Common myeloid progenitor, CD34-positive (primary cell): Measurements from ENCODE around the gene WBP4.

Experiments
- CTCF ChIA-PET: fragments of 350-600 bp; sonication (Branson Sonifier 250); formaldehyde crosslinking; loops from one replicate; lab custom pipeline; 2021; ENCODE audit warnings: antibody characterized with exemption; lab: Charles Lee
- POLR2A ChIA-PET: fragments of 350-600 bp; sonication (Branson Sonifier 250); formaldehyde crosslinking; loops from one replicate; lab custom pipeline; 2021; ENCODE audit warnings: antibody characterized with exemption; lab: Charles Lee
- DNase-seq, 3 donors: peaks; one replicate each; pipeline versions ENCODE4 v3.0.0 to v3.0.0-alpha.2; 2013
- H3K27ac ChIP-seq, 2 experiments: 1 replicate in 1 of 2; 2 replicates in 1 of 2; pipeline ENCODE4 v1.7.0; 2013; ENCODE audit warnings: inconsistent platforms in 2 of 2, low read length in 2 of 2, mild to moderate bottlenecking in 2 of 2, low read depth in 1 of 2, moderate library complexity in 1 of 2; ENCODE audit not compliant: severe bottlenecking in 2 of 2, insufficient read depth in 1 of 2, poor library complexity in 1 of 2
- H3K27me3 ChIP-seq, 5 experiments: replicated peaks in 2 of 5; 1 replicate in 3 of 5; 2 replicates in 2 of 5; pipeline versions ENCODE4 v1.6.1 to v1.7.0; 2013; ENCODE audit warnings: low read length in 4 of 5, mild to moderate bottlenecking in 2 of 5, moderate library complexity in 2 of 5, inconsistent platforms in 1 of 5; ENCODE audit not compliant: insufficient read depth in 5 of 5, control insufficient read depth in 4 of 5
- H3K36me3 ChIP-seq, 4 experiments: 1 replicate in 2 of 4; 2 replicates in 2 of 4; pipeline versions ENCODE4 v1.6.1 to v1.7.0; 2013; ENCODE audit warnings: low read length in 3 of 4, control low read depth in 1 of 4, mild to moderate bottlenecking in 1 of 4; ENCODE audit not compliant: control insufficient read depth in 4 of 4, insufficient read depth in 4 of 4
- H3K4me1 ChIP-seq, 4 experiments: 1 replicate in 3 of 4; 2 replicates in 1 of 4; pipeline versions ENCODE4 v1.6.1 to v1.7.1; 2013; ENCODE audit warnings: low read length in 3 of 4, mild to moderate bottlenecking in 3 of 4, control low read depth in 1 of 4, inconsistent platforms in 1 of 4, moderate library complexity in 1 of 4; ENCODE audit not compliant: control insufficient read depth in 4 of 4, insufficient read depth in 4 of 4; ENCODE audit errors: control extremely low read depth in 1 of 4
- H3K4me3 ChIP-seq, 7 experiments: 1 replicate in 4 of 7; 2 replicates in 3 of 7; pipeline versions ENCODE4 v1.5.1 to v1.7.0; 2013; ENCODE audit warnings: mild to moderate bottlenecking in 7 of 7, low read length in 6 of 7, moderate library complexity in 6 of 7, inconsistent platforms in 2 of 7, low read depth in 2 of 7, control low read depth in 1 of 7; ENCODE audit not compliant: insufficient read depth in 4 of 7, control insufficient read depth in 1 of 7; ENCODE audit errors: extremely low read depth in 1 of 7
- H3K9me3 ChIP-seq, 5 experiments: 1 replicate in 4 of 5; 2 replicates in 1 of 5; pipeline versions ENCODE4 v1.6.1 to v1.7.1; 2013; ENCODE audit warnings: low read length in 4 of 5, mild to moderate bottlenecking in 2 of 5, inconsistent platforms in 1 of 5, low read depth in 1 of 5, moderate library complexity in 1 of 5; ENCODE audit not compliant: control insufficient read depth in 4 of 5, insufficient read depth in 2 of 5; ENCODE audit errors: control extremely low read depth in 1 of 5
- WGBS: methylation state at CpG from one replicate; pipeline ENCODE4 v1.1.5; 2013; ENCODE audit not compliant: insufficient coverage; 5-methylcytosine and 5-hydroxymethylcytosine counted together

Gene WBP4

GRCh38 chr13:41054212-41054877 lies 7.0 kb upstream of the WBP4 start:
- ChIA-PET CTCF (interaction anchor here (0.8 to 2.8 kb wide), 20 partner anchors 9 to 168 kb away, joined by 3 to 11 read pairs (median 4); partner anchors contain the start of gene ELF1), POLR2A (interaction anchor here (0.6 to 1.1 kb wide), 3 partner anchors 61 to 266 kb away, joined by 3 to 4 read pairs (median 3); no protein-coding TSS in a partner anchor)
- peak; percentile 75 to 89 (median 87) for DNase-seq
- 38% methylated on average over 7 of the region's 9 CpGs for WGBS
- no peaks in the 10 kb centered on the region for H3K9me3 ChIP-seq
- peak overlapping the region in 1 of 2 experiments; percentile 56 for H3K27ac ChIP-seq
- H3K4me3 ChIP-seq, result peak overlapping the region in 2 of 7 experiments; percentile 2 to 31
- peaks cover 33 to 86% (median 54%) of the 10 kb centered on the region in 4 experiments for H3K4me1 ChIP-seq
- no peaks in the 10 kb centered on the region for H3K27me3 ChIP-seq
- H3K36me3 ChIP-seq, result no peaks in the 10 kb centered on the region

- H3K36me3 ChIP-seq, result no peaks in the 10 kb centered on the region
- no peaks in the 10 kb centered on the region for H3K27me3 ChIP-seq
- H3K27ac ChIP-seq, result no peak overlapping the region
- DNase-seq, result no peak
- no peak overlapping the region for H3K4me3 ChIP-seq
- WGBS, result 93% methylated on average over 4 of the region's 5 CpGs
- ChIA-PET POLR2A (interaction anchor here (0.6 to 1.1 kb wide), 3 partner anchors 62 to 266 kb away, joined by 3 to 4 read pairs (median 3); no protein-coding TSS in a partner anchor), CTCF (interaction anchor here (0.6 to 2.8 kb wide), 19 partner anchors 10 to 168 kb away, joined by 3 to 11 read pairs (median 4); partner anchors contain the start of gene ELF1)
- no peaks in the 10 kb centered on the region for H3K9me3 ChIP-seq
- H3K4me1 ChIP-seq, result peaks cover 32 to 80% (median 51%) of the 10 kb centered on the region in 4 experiments
Observed at GRCh38 chr13:41054919-41055619, 6.2 kb upstream of the WBP4 start.

GRCh38 chr13:41056194-41056593 lies 5.1 kb upstream of the WBP4 start:
- POLR2A ChIA-PET, result interaction anchor here (0.6 kb wide), 1 partner anchor 30 kb away, joined by 3 read pairs; no protein-coding TSS in a partner anchor
- Histone ChIP-seq H3K4me1 (peaks cover 31 to 72% (median 50%) of the 10 kb centered on the region in 4 experiments), H3K27ac (no peak overlapping the region)

GRCh38 chr13:41056826-41057711 lies 4.2 kb upstream of the WBP4 start:
- H3K27me3 ChIP-seq, result no peaks in the 10 kb centered on the region
- H3K4me1 ChIP-seq, result peaks cover 31 to 70% (median 50%) of the 10 kb centered on the region in 4 experiments
- peak overlapping the region in 2 of 7 experiments; percentile 8 to 11 for H3K4me3 ChIP-seq
- WGBS, result 91% methylated on average over 5 of the region's 11 CpGs
- H3K9me3 ChIP-seq, result no peaks in the 10 kb centered on the region
- ChIA-PET POLR2A (no interaction called here), CTCF (interaction anchor here (0.9 to 4.2 kb wide), 10 partner anchors 9 to 84 kb away, joined by 3 to 12 read pairs (median 4); partner anchors contain the start of gene ELF1)
- no peaks in the 10 kb centered on the region for H3K36me3 ChIP-seq
- no peak for DNase-seq
- no peak overlapping the region for H3K27ac ChIP-seq

More at GRCh38 chr13:41056194-41056593, 5.1 kb upstream of the WBP4 start:
- CTCF ChIA-PET, result interaction anchor here (0.9 to 2.8 kb wide), 7 partner anchors 11 to 52 kb away, joined by 3 to 11 read pairs (median 4); no protein-coding TSS in a partner anchor
- no peaks in the 10 kb centered on the region for H3K9me3 ChIP-seq
- no peak for DNase-seq
- no peak overlapping the region for H3K4me3 ChIP-seq
- H3K36me3 ChIP-seq, result no peaks in the 10 kb centered on the region
- no peaks in the 10 kb centered on the region for H3K27me3 ChIP-seq

GRCh38 chr13:41058295-41059070 lies 2.8 kb upstream of the WBP4 start:
- WGBS, result 94% methylated on average over 12 of the region's 18 CpGs
- no peak for DNase-seq
- Histone ChIP-seq H3K9me3 (no peaks in the 10 kb centered on the region), H3K36me3 (no peaks in the 10 kb centered on the region), H3K27ac (peak overlapping the region; percentile 79 to 94), H3K4me1 (peaks cover 33 to 69% (median 53%) of the 10 kb centered on the region in 4 experiments), H3K4me3 (peak overlapping the region in 4 of 7 experiments; percentile 88 to 97 (median 96)), H3K27me3 (no peaks in the 10 kb centered on the region)
- ChIA-PET CTCF (interaction anchor here (1.1 to 4.2 kb wide), 10 partner anchors 9 to 84 kb away, joined by 3 to 12 read pairs (median 4); partner anchors contain the start of gene ELF1), POLR2A (interaction anchor here (0.7 kb wide), 1 partner anchor 65 kb away, joined by 3 read pairs; no protein-coding TSS in a partner anchor)
